ENCODE measurements around the gene PRKCH. TPM values are rescaled to one million over a fixed set of nuclear protein-coding genes. Genes with fewer than 3 reads are reported as not detected.

PRKCH gene
- total RNA-seq, 1 donor from 2014 or later: 43.0 TPM

- no peak overlapping the region for H3K27ac ChIP-seq
- H3K4me3 ChIP-seq: no peak overlapping the region
- intact Hi-C loops (cut with DNase I): no loop called here
- no peaks in the 10 kb centered on the region for H3K27me3 ChIP-seq
- peaks cover 14% of the 10 kb centered on the region for H3K4me1 ChIP-seq
- peak in 1 of 2 donors; percentile 80 for DNase-seq (ENCODE audit: extremely low spot score in 2 of 2)
- H3K9me3 ChIP-seq: no peaks in the 10 kb centered on the region
- H3K36me3 ChIP-seq: no peaks in the 10 kb centered on the region
- TF ChIP-seq POLR2AphosphoS5 (IDR thresholded peaks at IDR 0.05; ENCODE audit: insufficient read depth in 1 of 2, low read depth in 1 of 2): no peak
Observed at GRCh38 chr14:61284001-61284400, 37.4 kb upstream of the PRKCH start.

GRCh38 chr14:61285364-61285763, 36.0 kb upstream of the PRKCH start:
- Histone ChIP-seq H3K36me3 (no peaks in the 10 kb centered on the region), H3K4me3 (no peak overlapping the region), H3K27me3 (no peaks in the 10 kb centered on the region), H3K4me1 (peaks cover 4% of the 10 kb centered on the region), H3K27ac (no peak overlapping the region), H3K9me3 (no peaks in the 10 kb centered on the region)
- DNase-seq (ENCODE audit: extremely low spot score in 2 of 2): peak in 1 of 2 donors; percentile 13
- TF ChIP-seq POLR2A (IDR thresholded peaks at IDR 0.05): no peak
- no peak for TF ChIP-seq CTCF (IDR thresholded peaks at IDR 0.05)
- no peak for TF ChIP-seq POLR2AphosphoS5 (IDR thresholded peaks at IDR 0.05; ENCODE audit: insufficient read depth in 1 of 2, low read depth in 1 of 2)
- intact Hi-C loops (cut with DNase I): no loop called here

- TF ChIP-seq POLR2A (IDR thresholded peaks at IDR 0.05): no peak
- TF ChIP-seq CTCF (IDR thresholded peaks at IDR 0.05): no peak
- intact Hi-C loops (cut with DNase I): no loop called here
- no peaks in the 10 kb centered on the region for H3K27me3 ChIP-seq
Observed at GRCh38 chr14:61287196-61287595, 34.2 kb upstream of the PRKCH start.

GRCh38 chr14:61288228-61288627, 33.2 kb upstream of the PRKCH start:
- intact Hi-C loops (cut with DNase I): no loop called here
- DNase-seq (ENCODE audit: extremely low spot score in 2 of 2): no peak
- H3K9me3 ChIP-seq: no peaks in the 10 kb centered on the region

More at GRCh38 chr14:61287196-61287595, 34.2 kb upstream of the PRKCH start:
- Histone ChIP-seq H3K36me3 (no peaks in the 10 kb centered on the region), H3K9me3 (no peaks in the 10 kb centered on the region), H3K4me1 (no peaks in the 10 kb centered on the region), H3K27ac (no peak overlapping the region), H3K4me3 (no peak overlapping the region)
- peak in 1 of 2 donors; percentile 44 for DNase-seq (ENCODE audit: extremely low spot score in 2 of 2)

GRCh38 chr14:61288720-61289119, 32.7 kb upstream of the PRKCH start:
- TF ChIP-seq POLR2A (IDR thresholded peaks at IDR 0.05): no peak
- no peak for TF ChIP-seq POLR2AphosphoS5 (IDR thresholded peaks at IDR 0.05; ENCODE audit: insufficient read depth in 1 of 2, low read depth in 1 of 2)
- no peak for TF ChIP-seq CTCF (IDR thresholded peaks at IDR 0.05)
- no peaks in the 10 kb centered on the region for H3K4me1 ChIP-seq
- intact Hi-C loops (cut with DNase I): no loop called here
- no peaks in the 10 kb centered on the region for H3K36me3 ChIP-seq
- H3K27me3 ChIP-seq: no peaks in the 10 kb centered on the region
- H3K27ac ChIP-seq: no peak overlapping the region
- peak in 1 of 2 donors; percentile 42 for DNase-seq (ENCODE audit: extremely low spot score in 2 of 2)
- H3K4me3 ChIP-seq: no peak overlapping the region
- H3K9me3 ChIP-seq: no peaks in the 10 kb centered on the region

More at GRCh38 chr14:61288228-61288627, 33.2 kb upstream of the PRKCH start:
- H3K36me3 ChIP-seq: no peaks in the 10 kb centered on the region
- H3K4me3 ChIP-seq: no peak overlapping the region
- TF ChIP-seq CTCF (IDR thresholded peaks at IDR 0.05) (no peak), POLR2A (IDR thresholded peaks at IDR 0.05) (no peak), POLR2AphosphoS5 (IDR thresholded peaks at IDR 0.05; ENCODE audit: insufficient read depth in 1 of 2, low read depth in 1 of 2) (no peak)
- H3K27ac ChIP-seq: no peak overlapping the region
- H3K4me1 ChIP-seq: no peaks in the 10 kb centered on the region
- H3K27me3 ChIP-seq: no peaks in the 10 kb centered on the region
